ENCODE results near the gene MITF.

GRCh38 chr3:69914395-69914794 is 175.1 kb downstream of the MITF start:
- TF ChIP-seq CTCF (conservative IDR thresholded peaks at IDR 0.05 in 1 of 2, IDR thresholded peaks at IDR 0.05 in 1 of 2; ENCODE audit: extremely low read depth in 1 of 2, insufficient read depth in 1 of 2, low read depth in 1 of 2, low read length in 2 of 2) (no peak), EZH2 (IDR thresholded peaks at IDR 0.05; ENCODE audit: borderline replicate concordance, low read length) (no peak)

Data from mammary epithelial cell (primary cell).